ENCODE data around the gene OR2V1.

GRCh38 chr5:181140766-181141165 lies 9.8 kb upstream of the OR2V1 start:
- no peak for TF ChIP-seq CTCF (IDR thresholded peaks at IDR 0.05)
- TF ChIP-seq POLR2A (IDR thresholded peaks at IDR 0.05): no peak
